GM19468 (cell line): ENCODE measurements around the gene FGB.
"Not testable (repeated sequence)": the region's sequence is repeated elsewhere in the genome, so short reads cannot be mapped to it uniquely, and the experiment has no call there.

ENCODE experiments used
- ATAC-seq: cut with Tn5 transposase; IDR thresholded peaks from one replicate; pipeline ENCODE4 v1.9.1; 2021; ENCODE audit warnings: mild to moderate bottlenecking, moderate library complexity, moderate number of reproducible peaks; ENCODE audit not compliant: unreplicated experiment; ENCODE audit errors: extremely low read depth

Gene FGB

DNA sequence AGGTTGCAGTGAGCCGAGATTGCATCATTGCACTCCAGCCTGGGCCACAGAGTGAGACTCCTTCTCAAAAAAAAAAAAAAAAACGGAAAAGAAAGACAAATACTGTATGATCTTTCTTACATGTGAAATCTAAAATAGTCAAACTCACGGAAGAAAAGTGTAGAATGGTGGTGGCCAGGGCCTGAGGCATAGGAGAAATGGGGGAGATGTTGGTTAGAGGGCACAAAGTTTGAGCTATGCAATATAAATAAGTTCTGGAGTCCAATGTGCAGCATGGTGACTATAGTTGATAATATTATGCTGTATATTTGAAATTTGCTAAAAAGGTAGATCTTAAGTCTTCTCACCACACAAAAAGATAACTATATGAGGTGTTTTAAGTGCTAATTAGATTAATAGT is 29.1 kb downstream of the FGB start:
- ATAC-seq, result no peak

- ATAC-seq, result no peak
These were observed 31.1 kb downstream of the FGB start for GRCh38 chr4:154593868-154594267.

GRCh38 chr4:154594343-154594742 is 31.5 kb downstream of the FGB start:
- not testable (repeated sequence) for ATAC-seq

DNA sequence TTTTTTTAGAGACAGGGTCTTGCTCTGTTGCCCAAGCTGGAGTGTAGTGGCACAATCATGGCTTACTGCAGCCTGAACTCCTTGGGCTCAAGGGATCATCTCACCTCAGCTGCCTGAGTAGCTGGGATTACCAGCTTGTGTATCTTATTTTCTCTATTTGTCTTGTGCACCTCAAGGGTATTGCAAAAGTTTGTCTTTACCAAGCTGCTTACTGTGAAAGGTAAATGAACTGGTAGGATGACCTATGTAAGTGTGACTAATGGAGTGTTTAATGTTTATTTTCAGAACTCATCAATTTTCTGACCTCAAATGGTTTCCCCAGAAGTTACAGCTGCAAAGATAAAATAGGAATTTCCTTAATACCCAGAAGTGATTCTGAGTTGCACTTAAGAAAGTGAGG is 33.0 kb downstream of the FGB start:
- no peak for ATAC-seq

DNA sequence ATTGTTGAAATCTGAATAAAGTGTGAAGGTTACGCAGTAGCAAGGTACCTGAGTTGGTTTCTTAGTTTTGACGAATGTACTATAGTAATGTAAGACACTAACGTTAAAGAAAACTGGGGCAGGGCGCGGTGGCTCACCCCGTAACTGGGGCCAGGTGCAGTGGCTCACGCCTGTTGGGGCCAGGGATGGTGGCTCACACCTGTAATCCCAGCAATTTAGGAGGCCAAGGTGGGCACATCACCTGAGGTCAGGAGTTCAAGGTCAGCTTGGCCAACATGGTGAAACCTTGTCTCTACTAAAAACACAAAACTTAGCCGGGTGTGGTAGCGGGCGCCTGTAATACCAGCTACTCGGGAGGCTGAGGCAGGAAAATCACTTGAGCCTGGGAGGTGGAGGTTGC is 34.5 kb downstream of the FGB start:
- not testable (repeated sequence) for ATAC-seq

- no peak for ATAC-seq
These were observed 35.3 kb downstream of the FGB start for GRCh38 chr4:154597798-154598774.

- no peak for ATAC-seq
These were observed 39.7 kb downstream of the FGB start for GRCh38 chr4:154602404-154603020.

DNA sequence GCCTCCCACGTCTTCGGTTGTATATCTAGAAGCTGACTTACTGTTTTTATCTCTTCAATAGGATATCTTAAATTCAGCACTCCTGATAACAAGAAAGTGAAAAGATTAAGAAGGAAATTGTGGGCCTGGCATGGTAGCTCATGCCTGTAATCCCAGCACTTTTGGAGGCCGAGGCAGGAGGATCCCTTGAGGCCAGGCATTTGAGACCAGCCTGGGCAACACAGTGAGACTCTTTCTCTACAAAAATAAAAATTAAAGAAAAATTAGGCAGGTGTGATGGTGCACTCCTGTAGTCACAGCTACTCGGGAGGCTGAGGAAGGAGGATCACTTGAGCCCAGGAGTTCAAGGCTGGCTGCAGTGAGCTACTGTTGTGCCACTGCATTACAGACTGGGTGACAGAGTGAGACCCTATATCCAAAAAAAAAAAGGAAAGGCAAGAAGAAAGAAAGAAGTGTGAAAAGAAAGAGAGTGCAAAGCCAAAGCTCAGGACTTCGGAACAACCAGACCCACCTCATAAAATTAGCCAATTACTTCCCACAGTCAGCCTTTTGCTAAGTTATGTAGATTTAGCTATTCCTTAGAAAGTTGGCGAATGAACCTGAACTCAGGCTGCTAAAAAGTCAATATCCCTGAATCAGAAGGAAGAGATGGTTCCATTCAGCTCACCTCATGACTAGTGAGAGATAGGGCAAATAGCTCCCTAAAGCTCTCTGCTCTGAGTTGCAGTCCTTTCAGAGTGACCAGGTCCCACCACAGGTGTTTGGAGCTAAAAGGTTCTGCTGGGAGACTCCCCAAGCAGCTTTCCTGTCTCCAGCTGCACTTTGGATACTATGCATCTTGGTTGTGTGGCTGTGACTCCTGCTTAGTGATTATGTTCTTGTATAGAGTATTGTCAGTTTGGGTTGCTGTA is 40.5 kb downstream of the FGB start:
- no peak for ATAC-seq

- no peak for ATAC-seq
These were observed 41.9 kb downstream of the FGB start for GRCh38 chr4:154604696-154605200.

- ATAC-seq, result no peak
These were observed 44.2 kb downstream of the FGB start for GRCh38 chr4:154606728-154607723.

- no peak for ATAC-seq
These were observed 45.8 kb downstream of the FGB start for GRCh38 chr4:154608361-154609252.

DNA sequence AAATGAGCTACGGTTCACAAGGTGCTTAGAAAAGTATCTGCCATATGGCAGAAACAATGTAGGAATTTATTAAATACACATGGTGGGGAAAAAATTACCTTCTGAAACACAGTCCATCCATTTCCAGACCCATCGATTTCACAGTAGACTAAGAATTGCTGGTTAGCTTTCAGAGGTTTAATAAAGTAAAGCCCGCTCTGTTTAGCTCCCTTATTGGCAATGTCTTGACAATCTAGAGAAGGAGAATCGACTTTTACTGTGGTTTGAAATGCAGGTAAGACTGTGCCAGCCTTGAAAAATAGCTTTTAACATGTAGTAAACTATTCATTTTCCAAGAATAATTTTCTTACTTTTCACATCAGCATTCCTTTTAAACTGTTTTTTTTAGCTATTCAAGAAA is 46.7 kb downstream of the FGB start:
- ATAC-seq, result no peak

- ATAC-seq, result no peak
These were observed 47.8 kb downstream of the FGB start for GRCh38 chr4:154610582-154610981.

- ATAC-seq, result no peak
These were observed 49.0 kb downstream of the FGB start for GRCh38 chr4:154611833-154612232.

- no peak for ATAC-seq
These were observed 49.9 kb downstream of the FGB start, which contains the start of gene FGG for GRCh38 chr4:154612472-154613414. TSS of gene FGG (minus strand) at chr4:154612656. CDS start at chr4:154612609, 47 bp downstream.

DNA sequence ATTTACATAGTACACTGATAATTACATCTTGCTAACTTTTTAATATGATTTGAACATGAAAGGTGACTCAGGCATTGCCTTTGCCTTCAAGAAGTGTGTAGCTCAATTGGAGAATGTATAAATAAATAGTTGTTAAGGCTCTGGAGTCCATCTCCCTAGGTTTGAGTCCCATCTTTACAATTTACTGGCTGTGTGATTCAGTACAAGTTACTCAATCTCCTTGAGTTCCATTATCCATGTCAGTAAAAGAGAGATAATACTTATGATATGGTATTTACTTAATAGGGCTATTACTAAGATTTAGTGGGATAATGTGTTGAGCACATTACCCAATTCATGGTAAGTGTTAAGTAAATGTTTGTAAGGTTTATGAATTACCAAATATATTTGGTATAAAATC is 51.5 kb downstream of the FGB start:
- no peak for ATAC-seq

DNA sequence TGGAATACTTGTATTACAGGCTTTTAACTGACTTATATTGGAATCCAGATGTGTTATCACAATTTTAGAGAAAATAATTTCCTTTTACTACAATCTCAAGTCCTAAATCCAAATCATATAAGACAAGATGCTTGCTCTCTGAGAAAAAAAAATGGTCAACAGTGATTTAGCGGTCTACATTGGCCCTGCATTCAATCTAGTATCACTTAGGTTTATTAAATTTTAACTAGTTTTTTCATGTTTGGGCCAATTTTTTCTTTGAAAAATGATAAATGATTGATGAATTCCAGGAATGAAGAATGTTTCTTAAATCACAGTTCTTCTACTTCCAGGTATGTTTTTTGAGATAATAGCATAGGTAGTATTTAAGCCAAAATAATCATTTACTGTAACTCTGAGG is 52.4 kb downstream of the FGB start:
- ATAC-seq, result no peak
